Measurements from ENCODE around the gene EMCN.

DNA sequence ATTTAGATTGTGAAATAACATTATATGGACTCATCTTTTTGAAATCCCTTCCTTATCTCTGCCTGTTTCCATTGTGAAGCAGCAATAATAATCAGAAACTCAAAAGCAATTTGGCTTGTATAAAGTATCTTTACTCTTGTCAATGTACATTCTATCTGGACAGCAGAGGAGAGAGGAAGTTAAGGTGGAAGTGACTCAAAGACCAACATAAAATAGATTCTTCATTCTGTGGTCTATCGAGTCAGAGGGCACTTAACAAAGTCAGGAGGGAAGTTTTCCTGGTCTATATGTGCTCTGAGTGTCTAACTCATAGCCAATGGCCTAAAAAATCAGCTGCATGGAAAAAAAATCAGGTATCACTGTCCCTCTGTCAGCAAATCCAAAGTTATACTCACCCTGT lies 155.5 kb downstream of the EMCN start:
- no peak for TF ChIP-seq POLR2A (IDR thresholded peaks at IDR 0.05; ENCODE audit: low read depth, low read length)
- TF ChIP-seq POLR2AphosphoS5 (IDR thresholded peaks at IDR 0.05; ENCODE audit: low read depth, low read length) = no peak
- TF ChIP-seq TAF1 (IDR thresholded peaks at IDR 0.05; ENCODE audit: borderline replicate concordance, low read depth, low read length) = no peak

Measured in GM12892 (cell line).